OCI-LY1 (cell line): ENCODE results near the gene TMIGD1.

Source experiments
- H2AFZ ChIP-seq: fragments of 200-600 bp; sonication (generic), shearing (Covaris generic); 2 replicates; pipeline ENCODE4 v1.6.0; 2014; ENCODE audit warnings: antibody characterized with exemption, mild to moderate bottlenecking, low read length
- H3F3A ChIP-seq: fragments of 200-600 bp; sonication (generic), shearing (Covaris generic); 2 replicates; pipeline ENCODE4 v1.6.0; 2014; ENCODE audit warnings: mild to moderate bottlenecking, antibody characterized with exemption, low read length, moderate library complexity; ENCODE audit not compliant: insufficient read depth
- H3K27ac ChIP-seq: fragments of 200-600 bp; sonication (generic); 2 replicates; pipeline ENCODE4 v1.5.1; 2014; ENCODE audit warnings: low read length, mixed run types, mild to moderate bottlenecking, low read depth; ENCODE audit not compliant: poor library complexity, severe bottlenecking
- H3K27me3 ChIP-seq: fragments of 200-600 bp; sonication (generic); 2 replicates; pipeline ENCODE4 v1.6.0; 2014; ENCODE audit warnings: antibody characterized with exemption, mild to moderate bottlenecking, low read length, moderate library complexity; ENCODE audit not compliant: insufficient read depth
- H3K36me3 ChIP-seq: fragments of 200-600 bp; sonication (generic); 2 replicates; pipeline ENCODE4 v1.6.1; 2014; ENCODE audit warnings: mild to moderate bottlenecking, antibody characterized with exemption, low read length, moderate library complexity, mixed read lengths; ENCODE audit not compliant: insufficient read depth
- H3K4me1 ChIP-seq: fragments of 200-600 bp; sonication (generic); 2 replicates; pipeline ENCODE4 v1.5.1; 2014; ENCODE audit warnings: mild to moderate bottlenecking, low read length, moderate library complexity; ENCODE audit not compliant: insufficient read depth, severe bottlenecking
- H3K4me2 ChIP-seq: fragments of 200-600 bp; sonication (generic), shearing (Covaris generic); 2 replicates; pipeline ENCODE4 v1.6.1; 2014; ENCODE audit warnings: low read length
- H3K4me3 ChIP-seq: fragments of 200-600 bp; sonication (generic); 2 replicates; pipeline ENCODE4 v1.5.1; 2014; ENCODE audit warnings: low read length, low read depth, mild to moderate bottlenecking, mixed read lengths; ENCODE audit not compliant: poor library complexity, severe bottlenecking
- H3K79me2 ChIP-seq: fragments of 200-600 bp; shearing (Covaris generic); 2 replicates; pipeline ENCODE4 v1.6.1; 2016; ENCODE audit warnings: mixed run types, low read length, mixed read lengths; ENCODE audit not compliant: insufficient read depth
- H3K9ac ChIP-seq: fragments of 200-600 bp; sonication (generic), shearing (Covaris generic); 2 replicates; pipeline ENCODE4 v1.6.1; 2014; ENCODE audit warnings: mild to moderate bottlenecking, low read length, mixed read lengths
- H3K9me2 ChIP-seq: fragments of 200-600 bp; sonication (generic), shearing (Covaris generic); 2 replicates; pipeline ENCODE4 v1.6.1; 2014; ENCODE audit warnings: low read depth, mild to moderate bottlenecking, low read length, mixed read lengths
- H3K9me3 ChIP-seq: fragments of 200-600 bp; shearing (Covaris generic); 2 replicates; pipeline ENCODE4 v1.6.1; 2014; ENCODE audit warnings: low read length, mixed read lengths
- H4K20me1 ChIP-seq: fragments of 200-600 bp; sonication (generic), shearing (Covaris generic); 2 replicates; pipeline ENCODE4 v1.6.0; 2016; ENCODE audit warnings: mild to moderate bottlenecking, low read length; ENCODE audit not compliant: insufficient read depth
- EZH2 ChIP-seq: fragments of 200-600 bp; sonication (generic), shearing (Covaris generic); IDR thresholded peaks from 2 replicates; pipeline ENCODE4 v1.8.0; 2017; ENCODE audit warnings: borderline replicate concordance, mixed run types, mild to moderate bottlenecking, antibody characterized with exemption, low read length, moderate library complexity, mixed read lengths
- TF ChIP-seq, protein P1 (sequence below): fragments of 200-600 bp; sonication (generic), shearing (Covaris generic); IDR thresholded peaks from 2 replicates; pipeline ENCODE4 v1.5.1; 2017; ENCODE audit warnings: mild to moderate bottlenecking, antibody characterized with exemption, low read length, moderate library complexity, mixed read lengths

TMIGD1 gene

DNA sequence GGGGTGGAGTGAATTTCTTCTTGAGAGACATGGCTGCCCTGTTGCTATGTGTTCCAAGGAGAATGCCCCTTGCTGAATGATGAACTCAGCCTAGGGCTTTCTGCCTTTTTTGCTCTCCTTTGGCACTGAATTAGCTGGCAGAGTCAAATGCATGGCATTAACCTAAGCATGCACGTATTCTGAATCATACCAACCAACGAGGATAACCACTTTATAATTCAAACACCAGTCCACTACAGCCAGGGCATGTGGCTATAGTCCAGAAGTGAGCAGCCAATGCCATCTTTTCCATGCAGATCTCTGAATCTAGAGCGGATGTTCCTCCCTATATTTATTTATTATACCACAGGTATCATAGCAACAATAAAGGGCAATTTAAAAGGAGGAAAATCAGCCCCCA, 15.7 kb downstream of the TMIGD1 start:
- no peak overlapping the region for H2AFZ ChIP-seq
- no peaks in the 10 kb centered on the region for H3K36me3 ChIP-seq
- H3K27ac ChIP-seq = no peak overlapping the region
- no peaks in the 10 kb centered on the region for H4K20me1 ChIP-seq
- no peaks in the 10 kb centered on the region for H3F3A ChIP-seq
- no peak overlapping the region for H3K9ac ChIP-seq
- TF ChIP-seq, protein P1, sequence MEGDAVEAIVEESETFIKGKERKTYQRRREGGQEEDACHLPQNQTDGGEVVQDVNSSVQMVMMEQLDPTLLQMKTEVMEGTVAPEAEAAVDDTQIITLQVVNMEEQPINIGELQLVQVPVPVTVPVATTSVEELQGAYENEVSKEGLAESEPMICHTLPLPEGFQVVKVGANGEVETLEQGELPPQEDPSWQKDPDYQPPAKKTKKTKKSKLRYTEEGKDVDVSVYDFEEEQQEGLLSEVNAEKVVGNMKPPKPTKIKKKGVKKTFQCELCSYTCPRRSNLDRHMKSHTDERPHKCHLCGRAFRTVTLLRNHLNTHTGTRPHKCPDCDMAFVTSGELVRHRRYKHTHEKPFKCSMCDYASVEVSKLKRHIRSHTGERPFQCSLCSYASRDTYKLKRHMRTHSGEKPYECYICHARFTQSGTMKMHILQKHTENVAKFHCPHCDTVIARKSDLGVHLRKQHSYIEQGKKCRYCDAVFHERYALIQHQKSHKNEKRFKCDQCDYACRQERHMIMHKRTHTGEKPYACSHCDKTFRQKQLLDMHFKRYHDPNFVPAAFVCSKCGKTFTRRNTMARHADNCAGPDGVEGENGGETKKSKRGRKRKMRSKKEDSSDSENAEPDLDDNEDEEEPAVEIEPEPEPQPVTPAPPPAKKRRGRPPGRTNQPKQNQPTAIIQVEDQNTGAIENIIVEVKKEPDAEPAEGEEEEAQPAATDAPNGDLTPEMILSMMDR = no peak
- TF ChIP-seq EZH2 = no peak
- H3K9me2 ChIP-seq = no peaks in the 10 kb centered on the region
- H3K4me1 ChIP-seq = peaks cover 69% of the 10 kb centered on the region
- no peaks in the 10 kb centered on the region for H3K9me3 ChIP-seq
- no peaks in the 10 kb centered on the region for H3K27me3 ChIP-seq
- H3K4me2 ChIP-seq = no peak overlapping the region
- H3K4me3 ChIP-seq = no peak overlapping the region
- no peaks in the 10 kb centered on the region for H3K79me2 ChIP-seq

DNA sequence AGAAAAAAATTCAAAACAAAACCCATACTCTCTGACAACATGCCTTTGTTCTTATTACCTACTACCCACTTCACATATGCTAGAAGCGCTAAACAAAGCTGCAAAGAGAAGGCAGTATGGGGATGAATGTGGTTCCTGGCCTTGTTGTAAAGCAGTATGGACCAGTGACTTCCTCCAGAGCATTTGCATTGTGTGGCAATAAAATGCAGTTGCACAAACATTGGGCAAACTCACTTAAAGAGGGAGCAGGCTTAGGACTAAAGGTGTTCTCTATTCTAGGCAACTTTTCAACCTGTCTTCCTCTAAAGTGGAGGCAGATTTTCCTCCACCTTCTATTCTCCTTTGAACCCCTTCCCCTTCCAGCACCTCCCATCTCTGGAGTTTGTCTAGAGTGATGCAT, 17.1 kb downstream of the TMIGD1 start:
- Histone ChIP-seq H3K9ac (no peak overlapping the region), H3K36me3 (no peaks in the 10 kb centered on the region), H3K9me3 (no peaks in the 10 kb centered on the region), H3K79me2 (no peaks in the 10 kb centered on the region), H4K20me1 (no peaks in the 10 kb centered on the region), H3K27ac (peak overlapping the region; percentile 15), H3K4me1 (peaks cover 55% of the 10 kb centered on the region), H3K9me2 (no peaks in the 10 kb centered on the region), H2AFZ (no peak overlapping the region), H3K4me2 (no peak overlapping the region), H3K4me3 (no peak overlapping the region), H3F3A (no peaks in the 10 kb centered on the region), H3K27me3 (no peaks in the 10 kb centered on the region)
- no peak for TF ChIP-seq EZH2
- TF ChIP-seq, protein P1 = no peak

DNA sequence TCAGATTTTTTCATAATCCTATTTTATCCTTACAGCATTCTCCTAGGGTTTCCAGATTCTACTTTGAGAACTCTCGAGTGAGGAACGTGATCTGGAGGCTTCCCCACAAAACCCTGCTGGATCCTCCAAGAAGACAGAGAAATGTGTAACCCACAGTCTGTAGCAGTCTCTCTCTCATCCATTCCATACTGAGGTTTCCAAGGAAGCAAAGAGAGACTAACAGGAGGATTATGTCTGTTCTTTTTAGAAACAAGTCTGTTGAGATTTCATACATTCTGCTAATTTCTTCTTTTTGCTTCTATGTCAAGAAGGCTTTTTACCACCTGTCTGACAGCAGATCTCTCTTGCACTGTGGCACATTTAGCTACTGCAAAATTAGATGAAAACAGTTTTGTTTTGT, 18.8 kb downstream of the TMIGD1 start:
- peak overlapping the region; percentile 13 for H3K27ac ChIP-seq
- peaks cover 44% of the 10 kb centered on the region for H3K4me1 ChIP-seq
- no peak overlapping the region for H3K4me3 ChIP-seq
- no peaks in the 10 kb centered on the region for H3K9me2 ChIP-seq
- H3K9ac ChIP-seq = no peak overlapping the region
- no peaks in the 10 kb centered on the region for H3K27me3 ChIP-seq
- TF ChIP-seq EZH2 = no peak
- TF ChIP-seq, protein P1 = no peak
- H3K9me3 ChIP-seq = no peaks in the 10 kb centered on the region
- no peaks in the 10 kb centered on the region for H4K20me1 ChIP-seq
- H3K4me2 ChIP-seq = no peak overlapping the region
- H3K36me3 ChIP-seq = no peaks in the 10 kb centered on the region
- H3F3A ChIP-seq = no peaks in the 10 kb centered on the region
- 0 out of 2 replicates have a peak overlapping the region, but pooled peaks have one; percentile 3 for H2AFZ ChIP-seq
- no peaks in the 10 kb centered on the region for H3K79me2 ChIP-seq
